Stimulated activated CD4-positive, alpha-beta T cell treated with anti-CD3 and anti-CD28 coated beads, Interleukin-1b, Interleukin-23, amount 100 ng/mL, for 24 hours (primary cell): Measurements from ENCODE around the gene AP3B1.
"Not testable (repeated sequence)": the region's sequence is repeated elsewhere in the genome, so short reads cannot be mapped to it uniquely, and the experiment has no call there.

Source experiments
- DNase-seq, 4 experiments: peaks; one replicate each; pipeline ENCODE4 v3.0.0-alpha.2; 2020; ENCODE audit warnings: low read depth in 4 of 4, low spot score in 1 of 4

The AP3B1 gene

GRCh38 chr5:78067581-78067980, 226.9 kb downstream of the AP3B1 start:
- not testable (repeated sequence) for DNase-seq

GRCh38 chr5:78066722-78067121, 227.8 kb downstream of the AP3B1 start:
- DNase-seq: not testable (repeated sequence)

GRCh38 chr5:78065663-78066062, 228.8 kb downstream of the AP3B1 start:
- DNase-seq: no peak

GRCh38 chr5:78064941-78065472, 229.5 kb downstream of the AP3B1 start:
- DNase-seq: no peak

- DNase-seq: no peak
These were observed 231.0 kb downstream of the AP3B1 start for GRCh38 chr5:78063495-78063894.

- DNase-seq: no peak
These were observed 231.9 kb downstream of the AP3B1 start for GRCh38 chr5:78062645-78063044.

- no peak for DNase-seq
These were observed 234.1 kb downstream of the AP3B1 start for GRCh38 chr5:78060421-78060820.

- no peak for DNase-seq
These were observed 235.9 kb downstream of the AP3B1 start for GRCh38 chr5:78058625-78059024.

- no peak for DNase-seq
These were observed 237.5 kb downstream of the AP3B1 start for GRCh38 chr5:78056901-78057514.

- no peak for DNase-seq
These were observed 238.4 kb downstream of the AP3B1 start for GRCh38 chr5:78056053-78056452.

- DNase-seq: no peak
These were observed 243.6 kb downstream of the AP3B1 start for GRCh38 chr5:78050888-78051287.

GRCh38 chr5:78046823-78047222, 247.7 kb downstream of the AP3B1 start:
- not testable (repeated sequence) for DNase-seq

- no peak for DNase-seq
These were observed 248.5 kb downstream of the AP3B1 start for GRCh38 chr5:78046006-78046405.

GRCh38 chr5:78041805-78042204, 252.7 kb downstream of the AP3B1 start:
- no peak for DNase-seq

- no peak for DNase-seq
These were observed 269.0 kb downstream of the AP3B1 start for GRCh38 chr5:78025540-78025939.

- no peak for DNase-seq
These were observed 274.8 kb downstream of the AP3B1 start for GRCh38 chr5:78019744-78020143.

- DNase-seq: no peak
These were observed 277.5 kb downstream of the AP3B1 start for GRCh38 chr5:78016863-78017529.

GRCh38 chr5:78009937-78010527, 284.5 kb downstream of the AP3B1 start:
- no peak for DNase-seq

GRCh38 chr5:78008356-78008967, 286.0 kb downstream of the AP3B1 start:
- DNase-seq: no peak

- DNase-seq: no peak
These were observed 287.3 kb downstream of the AP3B1 start for GRCh38 chr5:78007233-78007632.

- DNase-seq: no peak
These were observed 288.0 kb downstream of the AP3B1 start for GRCh38 chr5:78006449-78006848.
